Measurements from ENCODE around the gene PEX16.
A peak's percentile ranks its signal among the peaks of the same experiment; 100 is the strongest.

The PEX16 gene

DNA sequence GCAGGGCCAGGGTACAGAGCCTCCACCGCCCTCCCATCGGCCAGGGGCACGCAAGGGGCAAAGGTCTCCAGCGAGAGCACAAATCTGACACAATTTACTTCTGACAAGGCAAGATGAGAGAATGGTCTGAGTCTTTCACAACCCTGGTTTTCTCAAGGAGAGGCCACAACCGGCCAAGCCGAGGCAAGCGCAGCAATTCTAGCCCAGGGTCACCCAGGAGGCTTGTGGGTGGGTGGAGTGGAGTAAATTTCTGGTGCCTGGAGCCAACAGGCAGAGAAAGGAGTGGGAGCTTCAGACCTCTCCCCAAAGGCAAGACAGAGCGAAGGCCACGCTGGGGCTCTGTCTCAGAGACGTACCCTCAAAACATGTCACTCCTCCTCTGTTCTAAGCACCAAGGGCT is 14.1 kb upstream of the PEX16 start:
- DNase-seq (ENCODE audit: low spot score), result no peak
- no peak for FAIRE-seq

DNA sequence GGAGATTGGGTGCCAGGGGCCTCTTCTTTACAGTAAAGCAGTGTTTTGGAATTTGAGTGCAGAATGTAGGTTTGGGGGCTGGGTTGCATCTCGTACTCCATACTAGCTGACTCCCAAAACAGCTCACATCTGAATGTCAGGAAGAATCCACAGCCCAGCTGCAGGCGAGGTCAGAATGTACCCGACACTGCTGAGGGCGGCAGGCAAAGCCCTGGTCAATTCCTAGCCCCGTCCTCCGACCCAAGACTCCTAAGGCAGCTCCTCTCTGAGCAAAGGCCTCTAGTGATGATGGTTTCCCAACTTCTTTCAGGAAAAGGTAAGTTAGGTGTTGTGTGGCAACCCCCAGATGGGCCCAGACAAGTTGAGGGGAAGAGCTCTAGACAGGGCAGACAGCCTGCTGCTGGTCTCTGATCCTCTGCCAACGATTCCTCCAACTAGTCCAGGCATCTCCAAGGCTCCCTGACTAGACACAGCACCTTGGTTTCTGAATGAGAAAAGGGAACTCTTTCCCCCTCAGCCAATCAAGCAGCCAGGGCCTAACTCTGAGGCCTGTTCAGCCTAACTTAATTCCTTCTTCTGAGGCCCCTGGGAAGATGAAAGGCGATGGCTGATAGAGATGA is 13.4 kb upstream of the PEX16 start:
- DNase-seq (ENCODE audit: low spot score) (no peak), FAIRE-seq (no peak)

DNA sequence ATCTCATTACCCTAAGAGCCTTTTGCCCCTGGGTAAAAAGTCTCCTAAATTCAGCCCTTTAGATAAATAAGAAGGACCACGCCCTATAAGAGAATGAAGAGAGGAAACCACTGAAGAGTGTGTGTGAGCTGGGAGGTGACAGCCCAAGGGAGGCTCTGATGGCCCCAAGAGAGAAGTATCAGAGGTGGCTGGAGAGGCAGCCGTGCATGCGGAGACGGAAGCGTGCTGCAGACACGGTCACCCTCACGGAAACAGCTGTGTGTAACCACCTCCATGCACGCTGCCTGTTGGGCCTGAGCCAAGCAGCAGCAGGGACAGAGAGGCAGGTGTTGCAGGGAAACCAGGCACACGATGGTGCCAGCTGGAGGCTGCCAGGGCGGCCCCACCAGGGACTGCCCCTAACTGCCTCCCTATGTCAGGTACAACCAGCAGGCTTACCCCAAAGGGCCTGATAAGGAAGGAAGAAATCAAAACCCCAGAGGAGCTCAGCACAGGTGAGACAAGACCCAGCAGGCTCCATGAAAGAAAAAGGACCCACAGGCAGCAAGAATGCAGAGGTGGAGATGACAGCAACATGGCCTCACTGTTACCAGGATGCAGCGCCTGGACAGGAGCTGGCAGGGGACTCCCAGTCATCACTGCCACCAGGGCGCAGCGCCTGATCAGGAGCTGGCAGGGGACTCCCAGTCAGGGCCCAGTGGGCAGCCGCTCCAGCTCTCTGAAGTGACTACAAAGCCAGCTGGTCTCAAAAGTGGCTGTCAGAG is 12.5 kb upstream of the PEX16 start:
- FAIRE-seq (no peak), DNase-seq (ENCODE audit: low spot score) (no peak)

DNA sequence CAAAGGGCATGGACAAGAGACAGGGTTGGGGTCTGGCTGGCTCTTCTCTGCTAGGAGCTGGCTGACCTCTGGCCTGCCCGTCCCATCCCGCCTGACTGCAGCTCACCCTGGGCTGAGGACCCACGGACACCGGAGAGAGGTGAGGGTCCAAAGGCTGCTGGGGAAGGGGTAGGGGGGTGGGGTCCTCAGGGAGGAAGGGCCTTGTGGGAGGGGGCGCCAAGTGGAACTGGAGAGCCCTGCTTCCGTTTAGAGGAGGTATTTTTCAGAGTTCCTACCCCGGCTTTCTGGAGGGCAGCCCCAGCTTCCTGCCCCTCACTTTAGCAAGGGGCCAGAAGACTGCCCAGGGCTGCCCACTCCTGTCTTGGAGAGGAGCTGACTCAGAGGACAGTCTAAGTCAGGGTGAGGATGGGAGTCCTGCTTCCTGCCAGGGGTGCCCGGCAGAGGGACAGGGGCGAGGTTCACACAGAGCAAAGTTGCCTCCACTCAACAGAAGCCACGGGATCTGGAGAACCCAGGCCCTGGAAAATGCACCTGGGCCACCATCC is 11.9 kb upstream of the PEX16 start:
- DNase-seq (ENCODE audit: low spot score), result no peak
- no peak for FAIRE-seq

DNA sequence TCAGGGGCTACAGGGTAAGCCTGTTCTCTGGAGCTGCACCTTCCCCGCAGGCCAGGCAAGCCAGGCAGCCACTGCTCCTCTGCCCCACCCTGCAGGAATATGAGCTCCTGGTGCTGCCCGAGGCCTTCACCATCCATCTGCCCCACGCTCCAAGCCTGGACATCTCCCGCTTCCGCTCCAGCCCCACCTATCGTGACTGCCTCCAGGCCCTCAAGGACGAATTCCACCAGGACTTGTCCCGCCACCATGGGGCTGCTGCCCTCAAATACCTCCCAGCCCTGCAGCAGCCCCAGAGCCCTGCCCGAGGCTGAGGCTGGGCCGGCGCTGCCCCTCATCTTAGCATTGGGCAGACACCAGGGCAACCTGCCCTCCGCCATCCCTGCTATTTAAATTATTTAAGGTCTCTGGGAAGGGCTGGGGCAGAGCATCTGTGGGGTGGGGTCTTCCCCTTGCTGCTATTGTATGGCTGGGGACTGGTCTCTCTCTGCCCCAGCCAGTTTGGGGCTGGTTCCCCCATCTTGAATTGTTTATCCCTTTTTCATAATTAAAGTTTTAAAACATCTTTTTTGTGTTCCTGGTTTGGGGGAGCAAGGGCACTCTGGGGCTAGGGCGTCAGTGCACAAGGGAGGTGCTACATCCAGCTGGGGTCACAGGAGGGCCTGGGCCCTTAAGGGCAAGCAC is 11.0 kb upstream of the PEX16 start:
- FAIRE-seq, result no peak
- no peak for DNase-seq (ENCODE audit: low spot score)

DNA sequence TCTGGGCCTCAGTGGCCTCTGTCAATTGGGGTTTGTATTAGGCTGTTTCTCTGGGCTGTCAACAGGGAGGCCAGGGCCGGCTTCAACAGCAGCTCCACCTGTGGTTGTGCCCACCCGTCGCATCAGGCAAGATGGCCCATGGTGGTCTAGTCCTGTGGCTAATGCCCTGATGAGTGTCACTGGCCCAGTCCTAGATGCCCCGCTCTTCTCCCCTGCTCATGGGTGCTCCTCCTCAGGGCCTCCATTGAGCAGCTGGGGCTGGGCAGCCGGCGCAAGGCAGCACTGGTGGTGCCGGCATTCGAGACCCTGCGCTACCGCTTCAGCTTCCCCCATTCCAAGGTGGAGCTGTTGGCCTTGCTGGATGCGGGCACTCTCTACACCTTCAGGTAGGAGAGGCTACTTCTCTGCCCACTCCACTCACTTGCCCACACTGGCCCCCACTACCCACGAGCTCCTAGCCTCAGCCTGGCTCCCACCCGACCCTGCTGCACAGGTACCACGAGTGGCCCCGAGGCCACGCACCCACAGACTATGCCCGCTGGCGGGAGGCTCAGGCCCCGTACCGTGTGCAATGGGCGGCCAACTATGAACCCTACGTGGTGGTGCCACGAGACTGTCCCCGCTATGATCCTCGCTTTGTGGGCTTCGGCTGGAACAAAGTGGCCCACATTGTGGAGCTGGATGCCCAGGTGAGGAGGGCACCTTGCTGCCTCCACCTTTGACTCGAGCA is 10.2 kb upstream of the PEX16 start:
- FAIRE-seq (no peak), DNase-seq (ENCODE audit: low spot score) (no peak)

DNA sequence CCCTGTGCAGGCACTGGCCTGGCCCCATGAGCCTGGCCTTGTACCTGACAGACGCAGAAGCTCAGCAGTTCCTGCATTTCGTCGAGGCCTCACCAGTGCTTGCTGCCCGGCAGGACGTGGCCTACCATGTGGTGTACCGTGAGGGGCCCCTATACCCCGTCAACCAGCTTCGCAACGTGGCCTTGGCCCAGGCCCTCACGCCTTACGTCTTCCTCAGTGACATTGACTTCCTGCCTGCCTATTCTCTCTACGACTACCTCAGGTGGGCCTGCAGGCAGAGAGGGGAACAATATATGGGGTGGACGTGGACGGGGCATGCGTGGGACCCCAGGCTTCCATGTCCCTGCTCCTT is 9.6 kb upstream of the PEX16 start:
- FAIRE-seq (no peak), DNase-seq (ENCODE audit: low spot score) (no peak)

DNA sequence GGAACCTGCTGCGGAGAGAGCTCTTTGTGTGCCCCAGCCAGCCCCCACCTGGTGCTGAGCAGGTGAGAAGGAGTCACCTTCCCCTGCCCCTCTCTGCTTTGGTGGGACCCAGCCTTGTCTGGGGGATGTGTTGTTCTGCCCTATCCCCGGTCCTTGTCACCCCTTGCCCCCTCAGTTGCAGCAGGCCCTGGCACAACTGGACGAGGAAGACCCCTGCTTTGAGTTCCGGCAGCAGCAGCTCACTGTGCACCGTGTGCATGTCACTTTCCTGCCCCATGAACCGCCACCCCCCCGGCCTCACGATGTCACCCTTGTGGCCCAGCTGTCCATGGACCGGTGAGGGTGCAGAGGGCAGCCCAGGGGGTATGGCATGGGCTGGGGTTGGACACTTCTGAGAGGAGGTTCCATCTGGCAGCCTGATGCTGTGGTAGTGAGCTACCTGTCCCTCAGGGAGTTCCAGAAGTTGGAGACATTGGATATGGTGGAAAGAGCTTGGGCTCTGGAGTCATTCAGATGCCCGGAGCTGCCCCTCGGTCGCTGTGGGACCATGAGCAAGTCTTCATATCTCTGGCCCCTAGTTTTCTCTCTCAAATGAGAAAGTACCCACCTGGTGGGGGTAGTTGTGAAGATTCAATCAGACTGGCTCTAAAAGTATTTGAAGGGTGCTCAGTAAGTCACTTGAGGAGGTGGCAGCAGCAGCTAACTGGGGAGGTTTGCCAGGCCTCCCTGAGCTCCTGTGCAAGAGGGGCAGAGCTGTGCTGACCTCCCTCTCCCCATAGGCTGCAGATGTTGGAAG is 9.1 kb upstream of the PEX16 start:
- DNase-seq (ENCODE audit: low spot score), result no peak
- FAIRE-seq, result no peak

DNA sequence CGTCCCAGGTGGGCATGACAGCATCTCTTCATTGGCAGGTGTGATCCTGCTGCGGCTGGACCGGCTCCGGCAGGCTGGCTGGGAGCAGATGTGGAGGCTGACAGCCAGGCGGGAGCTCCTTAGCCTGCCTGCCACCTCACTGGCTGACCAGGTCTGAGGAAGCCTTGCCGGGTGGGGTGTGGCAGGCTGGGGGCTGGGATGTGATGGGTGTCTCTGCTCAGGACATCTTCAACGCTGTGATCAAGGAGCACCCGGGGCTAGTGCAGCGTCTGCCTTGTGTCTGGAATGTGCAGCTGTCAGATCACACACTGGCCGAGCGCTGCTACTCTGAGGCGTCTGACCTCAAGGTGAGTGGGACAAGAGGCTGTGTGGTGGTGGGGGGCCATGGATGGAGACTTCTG is 8.3 kb upstream of the PEX16 start:
- no peak for FAIRE-seq
- DNase-seq (ENCODE audit: low spot score), result no peak

DNA sequence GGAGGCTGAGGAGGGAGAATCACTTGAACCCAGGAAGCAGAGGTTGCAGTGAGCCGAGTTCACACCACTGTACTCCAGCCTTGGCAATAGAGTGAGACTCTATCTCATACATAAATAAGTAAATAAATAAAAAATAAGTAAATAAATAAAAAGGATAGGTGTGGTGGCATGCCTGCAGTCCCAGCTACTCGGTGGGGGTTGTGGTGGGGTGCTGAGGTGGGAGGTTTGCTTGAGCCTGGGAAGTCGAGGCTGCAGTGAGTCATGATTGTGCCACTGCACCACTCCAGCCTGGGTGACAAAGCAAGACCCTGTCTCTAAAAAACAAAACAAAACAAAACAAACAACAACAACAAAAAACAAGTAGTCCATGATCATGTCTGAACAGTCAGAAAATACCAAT is 7.9 kb upstream of the PEX16 start:
- no peak for FAIRE-seq
- no peak for DNase-seq (ENCODE audit: low spot score)

DNA sequence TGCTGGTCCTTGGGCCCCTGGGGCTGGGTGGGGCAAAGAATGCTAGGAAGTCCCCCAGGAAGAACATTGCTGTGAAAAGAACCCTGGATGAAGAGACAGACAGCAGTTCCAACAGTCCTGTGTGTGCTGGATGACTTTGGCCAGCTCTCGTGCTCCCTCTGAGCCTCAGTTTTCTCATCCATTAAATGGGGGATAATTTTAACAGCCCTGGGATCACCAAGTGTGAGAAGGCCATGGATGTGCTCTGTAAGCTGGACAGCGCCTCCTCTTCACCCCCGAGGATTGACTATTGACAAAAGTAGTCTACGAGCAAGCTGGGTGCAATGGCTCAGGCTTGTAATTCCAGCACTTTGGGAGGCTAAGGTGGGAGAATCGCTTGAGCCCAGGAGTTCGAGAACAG is 7.2 kb upstream of the PEX16 start:
- FAIRE-seq (no peak), DNase-seq (ENCODE audit: low spot score) (no peak)

DNA sequence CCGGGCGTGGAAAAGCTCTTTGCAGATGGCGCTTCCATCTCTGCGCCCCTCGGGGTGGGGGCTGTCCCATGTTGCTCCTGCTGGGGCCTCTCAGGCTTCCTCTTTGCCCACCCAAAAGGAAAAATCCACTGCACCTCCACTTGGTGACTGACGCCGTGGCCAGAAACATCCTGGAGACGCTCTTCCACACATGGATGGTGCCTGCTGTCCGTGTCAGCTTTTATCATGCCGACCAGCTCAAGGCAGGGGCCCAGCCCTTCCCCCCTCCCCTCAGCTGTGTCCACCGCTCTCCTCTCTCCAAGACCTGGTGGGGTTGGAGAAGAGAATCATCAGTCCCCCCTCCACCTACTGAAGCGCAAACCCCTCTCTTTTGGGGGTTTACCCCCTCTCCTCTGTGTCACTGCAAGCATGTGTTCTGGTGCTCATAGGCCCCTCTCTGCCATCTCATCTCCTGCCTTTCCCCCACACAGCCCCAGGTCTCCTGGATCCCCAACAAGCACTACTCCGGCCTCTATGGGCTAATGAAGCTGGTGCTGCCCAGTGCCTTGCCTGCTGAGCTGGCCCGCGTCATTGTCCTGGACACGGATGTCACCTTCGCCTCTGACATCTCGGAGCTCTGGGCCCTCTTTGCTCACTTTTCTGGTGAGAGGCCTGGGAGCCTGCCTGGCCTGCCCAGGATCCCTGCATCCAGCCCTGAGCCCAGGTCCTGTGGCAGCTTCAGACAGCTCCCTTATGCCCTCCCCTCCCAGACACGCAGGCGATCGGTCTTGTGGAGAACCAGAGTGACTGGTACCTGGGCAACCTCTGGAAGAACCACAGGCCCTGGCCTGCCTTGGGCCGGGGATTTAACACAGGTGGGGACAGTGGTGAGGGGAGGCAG is 6.6 kb upstream of the PEX16 start:
- FAIRE-seq, result no peak

DNA sequence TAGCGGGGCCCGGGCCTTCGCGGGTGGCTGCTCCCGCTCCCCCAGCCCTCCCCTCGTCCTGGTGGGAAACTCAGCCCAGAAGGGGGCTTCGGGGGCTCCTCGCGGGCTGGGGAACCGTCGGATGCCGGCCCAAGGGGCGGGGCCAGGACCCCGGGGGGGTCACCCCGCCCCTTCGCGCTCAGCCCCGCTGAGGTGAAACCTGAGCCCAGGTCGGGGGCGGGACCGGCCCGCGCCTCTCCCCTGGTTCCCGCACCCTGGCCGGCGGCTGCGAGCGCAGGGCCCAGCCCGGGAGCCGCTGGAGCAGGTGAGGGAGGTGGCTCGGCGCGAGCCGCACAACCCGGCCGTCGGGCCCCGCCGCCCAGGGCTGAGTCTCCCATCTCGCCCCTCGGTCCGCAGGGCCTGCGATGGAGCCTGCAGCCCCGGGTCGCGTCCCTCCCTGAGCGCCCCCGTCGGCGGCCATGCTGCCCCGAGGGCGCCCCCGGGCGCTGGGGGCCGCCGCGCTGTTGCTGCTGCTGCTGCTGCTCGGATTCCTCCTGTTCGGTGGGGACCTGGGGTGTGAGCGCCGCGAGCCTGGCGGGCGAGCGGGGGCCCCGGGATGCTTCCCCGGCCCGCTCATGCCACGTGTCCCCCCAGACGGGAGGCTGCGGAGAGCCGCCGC is 4.9 kb upstream of the PEX16 start, which contains the start of gene LARGE2:
LARGE2 (plus strand) TSS at position 232 of the 658 bp plus-strand sequence; CDS start at position 459, 227 bp downstream.
- FAIRE-seq (no peak), DNase-seq (ENCODE audit: low spot score) (peak; percentile 89)

More for the DNA sequence above, 6.6 kb upstream of the PEX16 start:
- no peak for DNase-seq (ENCODE audit: low spot score)

DNA sequence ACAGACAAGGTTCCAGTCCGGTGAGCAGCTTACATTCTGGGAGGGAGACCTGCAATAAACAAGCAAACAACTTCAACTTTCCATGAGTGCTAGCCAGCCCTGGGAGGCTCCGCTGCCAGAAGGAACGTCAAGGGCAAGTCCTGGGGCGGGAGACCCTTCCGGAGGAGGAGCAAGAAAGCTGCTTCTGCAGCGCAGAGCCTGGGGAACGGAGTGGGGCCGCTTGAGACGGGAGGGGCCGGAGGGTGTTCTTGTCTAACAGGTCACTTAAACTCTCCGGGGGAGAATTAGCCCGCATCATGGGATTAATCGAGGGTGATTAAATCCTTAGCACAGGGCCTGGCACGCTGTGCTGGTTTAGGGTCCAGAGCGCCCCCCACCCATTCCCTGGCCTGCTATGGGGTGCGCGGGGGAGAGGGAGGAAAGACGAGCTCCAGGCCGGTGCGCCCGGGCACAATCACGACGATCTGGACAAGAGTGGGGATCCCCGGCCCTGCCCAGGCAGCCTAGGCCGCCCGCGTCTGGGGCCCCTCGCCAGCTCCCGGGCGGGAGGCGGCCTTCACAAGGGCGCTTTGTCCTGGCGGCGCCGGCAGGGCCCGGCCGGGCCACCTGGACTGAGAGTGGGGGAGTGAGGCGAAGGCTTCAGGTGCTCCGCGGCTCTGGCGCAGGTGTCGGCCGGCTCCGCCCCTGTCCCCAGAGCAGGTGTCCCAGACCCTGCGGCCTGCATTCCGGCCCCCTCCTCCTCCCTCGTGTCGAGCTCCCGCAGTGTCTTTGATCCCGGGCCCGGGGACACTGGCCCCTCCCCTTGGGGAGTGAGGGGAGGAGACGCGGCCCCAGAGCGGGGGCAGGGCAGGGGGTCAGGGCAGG is 4.1 kb upstream of the PEX16 start:
- DNase-seq (ENCODE audit: low spot score) (peak; percentile 60), FAIRE-seq (no peak)

DNA sequence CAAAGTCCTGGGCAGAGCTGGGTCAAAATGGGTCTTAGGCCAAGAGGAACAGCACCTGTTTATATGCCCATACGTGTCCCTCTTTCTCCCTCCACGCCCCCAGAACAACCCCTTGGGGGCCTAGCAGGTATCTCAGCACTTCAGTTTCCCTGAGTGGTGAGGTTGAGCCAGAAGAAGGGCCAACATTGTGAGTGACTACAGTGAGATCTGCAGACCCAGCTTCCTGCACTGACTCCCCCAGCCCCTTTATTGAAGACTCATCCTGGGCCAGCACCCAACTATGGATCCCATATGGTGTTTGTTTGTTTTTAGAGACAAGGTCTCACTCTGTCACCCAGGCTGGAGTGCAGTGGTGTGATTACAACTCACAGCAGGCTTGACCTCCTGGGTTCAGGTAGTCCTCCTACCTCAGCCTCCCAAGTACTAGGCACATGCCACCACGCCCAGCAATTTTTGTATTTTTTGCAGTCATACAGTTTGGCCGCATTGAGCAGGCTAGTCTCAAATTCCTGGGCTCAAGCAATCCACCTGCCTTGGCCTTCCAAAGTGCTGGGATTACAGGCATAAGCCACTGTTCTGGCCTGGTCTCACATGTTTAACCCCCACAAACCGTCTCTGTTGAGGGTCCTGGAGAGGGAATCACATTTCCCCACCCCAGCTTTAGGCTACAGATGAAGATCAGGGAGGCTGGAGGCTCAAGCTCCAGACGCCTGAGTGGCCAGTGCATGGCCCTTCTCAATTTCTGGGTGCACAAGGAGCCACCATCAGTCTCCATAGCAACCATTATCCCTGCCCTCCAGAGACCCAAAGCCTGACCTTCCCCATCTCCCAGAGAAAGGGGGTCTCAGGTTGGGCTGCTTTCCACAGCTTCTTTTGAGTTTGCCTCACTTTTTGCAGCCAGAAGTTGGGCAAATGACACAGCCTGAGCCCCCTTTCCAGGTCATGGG is 3.1 kb upstream of the PEX16 start:
- FAIRE-seq, result no peak

DNA sequence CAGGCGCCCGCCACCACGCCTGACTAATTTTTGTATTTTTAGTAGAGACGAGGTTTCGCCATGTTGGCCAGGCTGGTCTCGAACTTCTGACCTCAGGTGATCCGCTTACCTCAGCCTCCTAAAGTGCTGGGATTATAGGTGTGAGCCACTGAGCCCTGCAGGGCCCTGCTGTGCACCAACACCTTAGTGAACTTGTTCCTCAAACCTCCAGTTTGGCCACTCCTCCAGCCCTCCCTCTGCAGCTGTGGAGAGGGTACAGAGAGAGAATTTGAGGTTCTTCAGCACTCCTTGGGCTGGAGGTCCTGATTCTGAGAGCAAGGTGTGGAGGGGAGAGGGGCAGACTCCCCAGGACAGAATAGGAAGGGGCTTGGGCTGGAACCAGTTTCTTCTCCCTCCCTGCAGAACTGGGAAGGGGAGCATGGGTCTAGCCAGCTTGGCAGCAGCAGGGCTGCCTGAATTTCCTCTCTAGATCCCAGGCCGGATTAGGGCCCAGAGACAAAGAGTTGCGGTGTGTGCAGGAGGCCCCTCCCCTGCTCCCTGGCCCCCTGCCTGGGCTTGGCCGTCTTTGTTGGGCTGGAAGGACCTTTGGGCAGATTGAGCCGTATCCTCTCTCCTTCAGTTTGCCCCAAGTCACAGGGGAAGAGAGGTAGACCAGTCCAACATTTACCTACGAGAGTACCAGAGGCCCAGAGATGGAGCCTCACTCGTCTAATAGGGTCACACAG is 2.3 kb upstream of the PEX16 start:
- no peak for DNase-seq (ENCODE audit: low spot score)
- FAIRE-seq, result no peak

More for the DNA sequence above, 3.1 kb upstream of the PEX16 start:
- DNase-seq (ENCODE audit: low spot score), result no peak
